K562 (cell line): ENCODE results near the gene JPH3. TPM values are rescaled to one million over a fixed set of nuclear protein-coding genes. Genes with fewer than 3 reads are reported as not detected.

Source experiments
- ARID2 ChIP-seq: fragments of 450-650 bp; IDR thresholded peaks from 2 replicates; pipeline ENCODE4 v1.6.1; 2017; ENCODE audit warnings: antibody characterized with exemption, mild to moderate bottlenecking
- KLF1 ChIP-seq: fragments of 450-650 bp; IDR thresholded peaks from 2 replicates; pipeline ENCODE4 v1.6.1; 2016; ENCODE audit warnings: missing genetic modification characterization, missing compliant biosample characterization
- NCOA4 ChIP-seq: fragments of 450-650 bp; IDR thresholded peaks from 2 replicates; pipeline ENCODE4 v1.6.1; 2018; ENCODE audit warnings: mild to moderate bottlenecking; ENCODE audit not compliant: partially characterized antibody
- YBX1 ChIP-seq: fragments of 450-650 bp; IDR thresholded peaks from 2 replicates; pipeline ENCODE4 v1.7.1; 2016; ENCODE audit warnings: mild to moderate bottlenecking
- polyA plus RNA-seq, 8 experiments: library from polyadenylated mRNA; depleted of rRNA in 4 of 8; stranded (reverse) in 5 of 8; unstranded in 3 of 8; fragments of >200 nt; fragmentation: Nextera tagmentation in 2 of 8; fragmentation: Illumina TruSeq in 1 of 8; extraction: Ambion mirVana in 2 of 8; extraction: Trizol in 1 of 8; gene quantifications; 2 replicates each; pipeline versions ENCODE4 v1.2.1 to v1.2.3, GENCODE V29; 2011 to 2014; ENCODE audit warnings: inconsistent platforms in 1 of 8, missing spikeins in 1 of 8
- total RNA-seq, 7 experiments: library from RNA; depleted of rRNA in 6 of 7; stranded (reverse); fragments of >200 nt in 6 of 7; fragmentation: Illumina TruSeq in 2 of 7; extraction: Trizol in 2 of 7; gene quantifications; 2 replicates each; pipeline versions ENCODE4 v1.2.1 to v1.2.3, GENCODE V29; 2011 to 2021; ENCODE audit warnings: low replicate concordance in 1 of 7
- TF ChIP-seq, protein P1 (sequence below): sonication (generic); formaldehyde crosslinking; IDR thresholded peaks from 2 replicates; pipeline ENCODE4 v1.8.0; 2022; ENCODE audit warnings: missing genetic modification reagents, mild to moderate bottlenecking, borderline replicate concordance
- TF ChIP-seq, protein P2 (sequence below): fragments of 200-400 bp; formaldehyde crosslinking; IDR thresholded peaks from 2 replicates; pipeline ENCODE4 v1.6.1; 2017; ENCODE audit warnings: mild to moderate bottlenecking, low read depth, low read length, moderate library complexity
- TF ChIP-seq, protein P3 (sequence below): fragments of 250-450 bp; sonication (Bioruptor Pico); IDR thresholded peaks from 2 replicates; pipeline ENCODE4 v1.8.0; 2021; ENCODE audit warnings: moderate library complexity, mild to moderate bottlenecking, inconsistent platforms
- TF ChIP-seq, protein P4 (sequence below): fragments of 250-450 bp; sonication (Bioruptor Pico); IDR thresholded peaks from 2 replicates; pipeline ENCODE4 v1.5.0; 2021; ENCODE audit warnings: mild to moderate bottlenecking, moderate library complexity

JPH3 gene
- total and polyA plus RNA-seq, 9 of the 15 experiments (the other 6 are each of a cell fraction or from before 2014, with no cell fraction given): 0.01 TPM; not detected in 8

DNA sequence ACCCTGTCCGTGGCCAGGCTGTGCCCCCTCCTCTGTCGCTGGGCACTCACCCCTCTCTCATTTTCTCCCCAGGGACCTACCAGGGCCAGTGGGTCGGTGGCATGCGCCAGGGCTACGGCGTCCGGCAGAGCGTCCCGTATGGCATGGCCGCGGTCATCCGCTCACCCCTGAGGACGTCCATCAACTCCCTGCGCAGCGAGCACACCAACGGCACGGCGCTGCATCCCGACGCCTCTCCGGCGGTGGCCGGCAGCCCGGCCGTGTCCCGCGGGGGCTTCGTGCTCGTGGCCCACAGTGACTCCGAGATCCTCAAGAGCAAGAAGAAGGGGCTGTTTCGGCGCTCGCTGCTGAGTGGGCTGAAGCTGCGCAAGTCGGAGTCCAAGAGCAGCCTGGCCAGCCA lies 41.9 kb downstream of the JPH3 start (continued):
- TF ChIP-seq, protein P1, sequence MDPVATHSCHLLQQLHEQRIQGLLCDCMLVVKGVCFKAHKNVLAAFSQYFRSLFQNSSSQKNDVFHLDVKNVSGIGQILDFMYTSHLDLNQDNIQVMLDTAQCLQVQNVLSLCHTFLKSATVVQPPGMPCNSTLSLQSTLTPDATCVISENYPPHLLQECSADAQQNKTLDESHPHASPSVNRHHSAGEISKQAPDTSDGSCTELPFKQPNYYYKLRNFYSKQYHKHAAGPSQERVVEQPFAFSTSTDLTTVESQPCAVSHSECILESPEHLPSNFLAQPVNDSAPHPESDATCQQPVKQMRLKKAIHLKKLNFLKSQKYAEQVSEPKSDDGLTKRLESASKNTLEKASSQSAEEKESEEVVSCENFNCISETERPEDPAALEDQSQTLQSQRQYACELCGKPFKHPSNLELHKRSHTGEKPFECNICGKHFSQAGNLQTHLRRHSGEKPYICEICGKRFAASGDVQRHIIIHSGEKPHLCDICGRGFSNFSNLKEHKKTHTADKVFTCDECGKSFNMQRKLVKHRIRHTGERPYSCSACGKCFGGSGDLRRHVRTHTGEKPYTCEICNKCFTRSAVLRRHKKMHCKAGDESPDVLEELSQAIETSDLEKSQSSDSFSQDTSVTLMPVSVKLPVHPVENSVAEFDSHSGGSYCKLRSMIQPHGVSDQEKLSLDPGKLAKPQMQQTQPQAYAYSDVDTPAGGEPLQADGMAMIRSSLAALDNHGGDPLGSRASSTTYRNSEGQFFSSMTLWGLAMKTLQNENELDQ (CRISPR knock-in tag): no peak
- no peak for TF ChIP-seq NCOA4
- TF ChIP-seq ARID2: no peak
- TF ChIP-seq, protein P2, sequence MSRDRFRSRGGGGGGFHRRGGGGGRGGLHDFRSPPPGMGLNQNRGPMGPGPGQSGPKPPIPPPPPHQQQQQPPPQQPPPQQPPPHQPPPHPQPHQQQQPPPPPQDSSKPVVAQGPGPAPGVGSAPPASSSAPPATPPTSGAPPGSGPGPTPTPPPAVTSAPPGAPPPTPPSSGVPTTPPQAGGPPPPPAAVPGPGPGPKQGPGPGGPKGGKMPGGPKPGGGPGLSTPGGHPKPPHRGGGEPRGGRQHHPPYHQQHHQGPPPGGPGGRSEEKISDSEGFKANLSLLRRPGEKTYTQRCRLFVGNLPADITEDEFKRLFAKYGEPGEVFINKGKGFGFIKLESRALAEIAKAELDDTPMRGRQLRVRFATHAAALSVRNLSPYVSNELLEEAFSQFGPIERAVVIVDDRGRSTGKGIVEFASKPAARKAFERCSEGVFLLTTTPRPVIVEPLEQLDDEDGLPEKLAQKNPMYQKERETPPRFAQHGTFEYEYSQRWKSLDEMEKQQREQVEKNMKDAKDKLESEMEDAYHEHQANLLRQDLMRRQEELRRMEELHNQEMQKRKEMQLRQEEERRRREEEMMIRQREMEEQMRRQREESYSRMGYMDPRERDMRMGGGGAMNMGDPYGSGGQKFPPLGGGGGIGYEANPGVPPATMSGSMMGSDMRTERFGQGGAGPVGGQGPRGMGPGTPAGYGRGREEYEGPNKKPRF: no peak
- TF ChIP-seq, protein P3, sequence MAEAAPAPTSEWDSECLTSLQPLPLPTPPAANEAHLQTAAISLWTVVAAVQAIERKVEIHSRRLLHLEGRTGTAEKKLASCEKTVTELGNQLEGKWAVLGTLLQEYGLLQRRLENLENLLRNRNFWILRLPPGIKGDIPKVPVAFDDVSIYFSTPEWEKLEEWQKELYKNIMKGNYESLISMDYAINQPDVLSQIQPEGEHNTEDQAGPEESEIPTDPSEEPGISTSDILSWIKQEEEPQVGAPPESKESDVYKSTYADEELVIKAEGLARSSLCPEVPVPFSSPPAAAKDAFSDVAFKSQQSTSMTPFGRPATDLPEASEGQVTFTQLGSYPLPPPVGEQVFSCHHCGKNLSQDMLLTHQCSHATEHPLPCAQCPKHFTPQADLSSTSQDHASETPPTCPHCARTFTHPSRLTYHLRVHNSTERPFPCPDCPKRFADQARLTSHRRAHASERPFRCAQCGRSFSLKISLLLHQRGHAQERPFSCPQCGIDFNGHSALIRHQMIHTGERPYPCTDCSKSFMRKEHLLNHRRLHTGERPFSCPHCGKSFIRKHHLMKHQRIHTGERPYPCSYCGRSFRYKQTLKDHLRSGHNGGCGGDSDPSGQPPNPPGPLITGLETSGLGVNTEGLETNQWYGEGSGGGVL (CRISPR knock-in tag): no peak
- TF ChIP-seq KLF1 (tag): no peak
- TF ChIP-seq, protein P4, sequence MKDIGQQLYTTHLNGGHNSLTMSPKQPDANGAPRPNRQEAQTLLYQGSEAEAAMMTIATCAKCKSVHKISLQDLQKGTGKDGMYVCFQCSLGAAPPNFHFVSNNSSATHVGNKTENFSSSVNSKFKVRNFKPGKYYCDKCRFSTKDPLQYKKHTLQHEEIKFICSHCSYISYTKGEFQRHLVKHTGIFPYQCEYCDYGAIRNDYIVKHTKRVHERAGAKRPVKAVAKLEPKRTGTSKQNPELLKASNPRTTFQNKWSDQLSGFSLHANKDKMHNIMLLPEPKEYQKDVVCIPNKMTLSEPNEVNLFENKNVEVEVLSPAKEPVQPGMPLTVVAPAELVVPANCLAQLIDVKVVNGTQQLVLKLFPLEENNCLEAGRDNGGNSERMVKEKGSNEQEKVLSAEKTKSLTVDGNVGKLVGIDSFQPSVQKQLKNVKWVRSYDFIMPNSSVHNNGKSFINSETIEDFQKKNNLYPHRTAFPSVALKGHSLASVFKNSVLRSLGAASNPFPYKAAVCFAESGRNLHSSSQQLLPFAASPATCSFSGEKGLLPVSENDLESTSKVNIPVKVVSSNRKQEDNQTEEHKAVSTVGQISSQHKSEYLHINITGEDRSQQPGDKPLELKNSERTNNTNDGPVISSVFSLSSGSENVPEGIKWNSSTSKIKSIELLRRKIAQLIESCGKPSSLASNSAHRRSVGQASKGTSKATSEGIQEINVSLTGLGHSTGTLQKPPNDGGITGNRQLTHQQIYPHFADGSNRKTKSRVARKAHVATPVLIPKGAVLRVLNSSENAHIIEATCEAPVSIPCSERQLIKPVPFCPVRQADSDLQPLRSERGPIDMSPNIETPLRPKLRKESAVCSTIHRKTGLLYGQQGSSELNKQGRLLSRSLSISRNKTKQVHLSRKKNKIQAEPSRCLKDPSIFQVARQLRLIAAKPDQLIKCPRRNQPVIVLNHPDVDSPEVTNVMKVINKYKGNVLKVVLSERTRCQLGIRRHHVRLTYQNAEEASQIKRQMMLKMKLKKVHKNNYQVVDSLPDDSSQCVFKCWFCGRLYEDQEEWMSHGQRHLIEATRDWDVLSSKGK (CRISPR knock-in tag): no peak
- TF ChIP-seq YBX1: no peak
